Karpas-422 (cell line): ENCODE measurements around the gene HSPB6. TPM values are rescaled to one million over a fixed set of nuclear protein-coding genes. Genes with fewer than 3 reads are reported as not detected.

ENCODE experiments used
- DNase-seq: peaks from one replicate; pipeline ENCODE4 v3.0.0-alpha.2; 2015
- H2AFZ ChIP-seq: fragments of 200-600 bp; sonication (generic); 2 replicates; pipeline ENCODE4 v1.6.1; 2014; ENCODE audit warnings: antibody characterized with exemption, low read length, mixed read lengths
- H3K27ac ChIP-seq: fragments of 200-600 bp; sonication (generic); 2 replicates; pipeline ENCODE4 v1.5.1; 2014; ENCODE audit warnings: mild to moderate bottlenecking, low read length, moderate library complexity
- H3K27me3 ChIP-seq: fragments of 200-600 bp; sonication (generic); 2 replicates; pipeline ENCODE4 v1.6.1; 2014; ENCODE audit warnings: low read length, mixed read lengths
- H3K36me3 ChIP-seq: fragments of 200-600 bp; sonication (generic); 2 replicates; pipeline ENCODE4 v1.6.1; 2014; ENCODE audit warnings: low read length, mixed read lengths; ENCODE audit not compliant: insufficient read depth
- H3K4me1 ChIP-seq: fragments of 200-600 bp; sonication (generic); 2 replicates; pipeline ENCODE4 v1.6.1; 2014; ENCODE audit warnings: mild to moderate bottlenecking, low read length, mixed read lengths
- H3K4me2 ChIP-seq: fragments of 200-600 bp; sonication (generic); 2 replicates; pipeline ENCODE4 v1.6.1; 2014; ENCODE audit warnings: low read length, low read depth, mild to moderate bottlenecking; ENCODE audit not compliant: poor library complexity, severe bottlenecking
- H3K4me3 ChIP-seq: fragments of 200-600 bp; sonication (generic); 2 replicates; pipeline ENCODE4 v1.5.1; 2014; ENCODE audit warnings: mild to moderate bottlenecking, antibody characterized with exemption, low read length, mixed read lengths
- H3K79me2 ChIP-seq: fragments of 200-600 bp; sonication (generic); 2 replicates; pipeline ENCODE4 v1.6.1; 2014; ENCODE audit warnings: mild to moderate bottlenecking, low read length, mixed read lengths
- H3K9ac ChIP-seq: fragments of 200-600 bp; sonication (generic); 2 replicates; pipeline ENCODE4 v1.6.0; 2014; ENCODE audit warnings: low read length
- H3K9me2 ChIP-seq: fragments of 200-600 bp; sonication (generic), shearing (Covaris generic); replicated peaks from 2 replicates; pipeline ENCODE4 v1.6.0; 2014; ENCODE audit warnings: mild to moderate bottlenecking, low read length, moderate library complexity; ENCODE audit not compliant: insufficient read depth
- H3K9me3 ChIP-seq: fragments of 300-700, 200-600 bp; sonication (generic); 2 replicates; pipeline ENCODE4 v1.6.1; 2014; ENCODE audit warnings: low read length, mixed read lengths
- H4K20me1 ChIP-seq: fragments of 200-600 bp; sonication (generic); 2 replicates; pipeline ENCODE4 v1.6.1; 2014; ENCODE audit warnings: mild to moderate bottlenecking, antibody characterized with exemption, low read length, low read depth; ENCODE audit not compliant: insufficient read depth
- total RNA-seq: library from RNA; depleted of rRNA; stranded (reverse); fragments of >200 nt; shearing (Covaris generic); gene quantifications from 2 replicates; pipeline ENCODE4 v1.2.3, GENCODE V29; 2014; ENCODE audit warnings: low replicate concordance

The HSPB6 gene
- total RNA-seq, 1 experiment from 2014 or later: 1.5 TPM

DNA sequence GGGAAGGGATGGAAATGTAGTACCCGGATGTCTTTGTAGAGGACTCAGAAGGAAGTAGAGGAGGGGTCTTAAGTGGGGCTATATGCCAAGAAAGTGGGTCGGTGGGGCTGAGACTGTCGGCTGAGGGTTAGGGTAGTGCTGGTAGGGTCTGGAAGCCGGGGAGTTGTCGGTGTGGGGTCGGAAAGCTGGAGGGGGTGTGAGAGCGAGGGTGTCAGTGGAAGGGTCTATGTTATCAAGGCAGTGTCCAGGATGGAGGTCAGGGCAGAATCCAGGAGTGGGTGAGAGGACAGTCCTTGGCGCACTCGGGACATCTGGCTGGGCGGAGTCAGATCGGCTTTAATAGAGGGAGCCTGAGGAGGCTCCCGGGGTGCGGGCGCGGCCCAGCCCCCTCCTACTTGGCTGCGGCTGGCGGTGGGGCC is 1.7 kb downstream of the HSPB6 start:
- no peak overlapping the region for H3K4me3 ChIP-seq
- peaks cover 25% of the 10 kb centered on the region for H3K4me1 ChIP-seq
- no peak for DNase-seq
- H3K27me3 ChIP-seq: no peaks in the 10 kb centered on the region
- no peak overlapping the region for H3K4me2 ChIP-seq
- no peaks in the 10 kb centered on the region for H3K9me2 ChIP-seq
- no peak overlapping the region for H2AFZ ChIP-seq
- H3K36me3 ChIP-seq: peaks cover 5% of the 10 kb centered on the region
- no peak overlapping the region for H3K9ac ChIP-seq
- no peaks in the 10 kb centered on the region for H3K9me3 ChIP-seq
- H3K27ac ChIP-seq: no peak overlapping the region
- peaks cover 24% of the 10 kb centered on the region for H3K79me2 ChIP-seq
- peaks cover 10% of the 10 kb centered on the region; the same call in 1 of the 2 replicates for H4K20me1 ChIP-seq

DNA sequence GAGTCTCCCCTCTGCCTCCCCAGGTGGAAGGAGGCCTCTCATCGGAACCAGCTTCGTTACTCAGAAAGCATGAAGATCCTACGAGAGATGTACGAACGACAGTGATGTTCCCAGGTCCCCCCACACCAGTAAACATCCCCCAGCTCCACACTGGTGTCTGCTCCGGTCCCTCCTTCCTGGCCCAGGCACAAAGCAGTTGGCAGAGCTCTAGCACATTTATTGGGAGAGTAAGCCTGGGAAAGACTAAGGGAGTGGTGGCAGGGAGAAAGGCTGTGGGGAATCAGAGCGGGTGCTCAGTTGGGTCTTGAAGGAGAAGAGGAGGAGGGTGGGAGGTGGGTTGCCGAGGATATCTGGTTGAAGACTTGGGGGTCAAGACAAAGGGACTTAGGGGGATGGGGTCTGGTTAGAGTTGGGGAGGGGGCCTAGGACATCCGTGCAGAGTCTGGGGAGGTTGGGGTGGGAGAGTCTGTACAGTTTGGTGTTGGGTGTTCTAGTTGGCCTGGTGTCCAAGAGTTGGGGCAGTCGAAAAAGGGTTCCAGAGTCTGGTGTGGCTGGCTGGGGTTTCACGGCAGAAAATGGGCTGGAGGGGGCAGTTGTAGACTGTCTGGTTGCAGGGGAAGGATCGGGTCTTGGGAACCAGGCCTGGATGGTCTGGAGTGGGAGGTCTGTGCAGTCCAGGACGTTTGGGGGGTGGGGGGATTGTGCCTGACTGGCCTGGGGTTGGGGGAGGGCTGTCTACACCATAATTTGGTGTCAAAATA is 2.3 kb downstream of the HSPB6 start:
- no peak overlapping the region for H3K27ac ChIP-seq
- H4K20me1 ChIP-seq: peaks cover 10% of the 10 kb centered on the region; the same call in 1 of the 2 replicates
- H3K27me3 ChIP-seq: no peaks in the 10 kb centered on the region
- no peak overlapping the region for H3K9ac ChIP-seq
- DNase-seq: no peak
- H3K79me2 ChIP-seq: peaks cover 23% of the 10 kb centered on the region
- no peak overlapping the region for H3K4me2 ChIP-seq
- 0 out of 2 replicates have a peak, but pooled peaks cover under 1% of the 10 kb centered on the region for H3K36me3 ChIP-seq
- no peaks in the 10 kb centered on the region for H3K9me3 ChIP-seq
- H3K9me2 ChIP-seq: no peaks in the 10 kb centered on the region
- H2AFZ ChIP-seq: no peak overlapping the region
- peaks cover 27% of the 10 kb centered on the region for H3K4me1 ChIP-seq
- no peak overlapping the region for H3K4me3 ChIP-seq

DNA sequence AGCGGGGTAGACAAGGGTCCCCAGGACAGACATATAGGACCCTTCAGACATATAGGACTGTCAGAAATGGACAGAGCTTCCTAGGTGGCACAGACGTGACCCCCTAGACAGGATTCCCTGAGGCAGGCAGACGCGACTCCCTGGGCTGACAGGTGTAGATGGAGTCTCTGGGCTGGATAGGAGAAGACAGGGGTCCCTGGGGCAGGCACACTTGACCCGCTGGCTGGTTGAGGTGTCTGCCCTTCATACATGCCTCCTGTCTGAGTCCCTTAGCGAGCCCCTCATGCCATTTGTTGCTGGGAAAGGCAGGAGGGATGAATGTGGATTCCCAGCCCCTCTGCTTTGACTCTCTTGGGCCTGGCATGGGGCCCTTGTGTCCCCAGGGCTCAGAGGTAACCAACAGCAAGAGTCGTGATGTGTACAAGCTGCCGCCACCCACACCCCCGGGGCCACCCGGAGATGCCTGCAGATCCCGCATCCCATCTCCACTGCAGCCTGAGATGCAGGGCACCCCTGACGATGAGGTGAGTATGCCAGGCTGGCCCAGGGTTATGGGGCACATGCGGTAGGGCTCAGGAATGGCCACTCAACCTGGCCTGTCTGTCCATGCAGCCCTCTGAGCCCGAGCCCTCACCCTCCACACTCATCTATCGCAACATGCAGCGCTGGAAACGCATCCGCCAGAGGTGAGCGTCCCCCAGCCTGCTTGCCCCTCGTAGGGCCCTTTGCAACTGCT is 3.0 kb downstream of the HSPB6 start:
- Histone ChIP-seq H3K4me3 (no peak overlapping the region), H3K79me2 (peaks cover 20% of the 10 kb centered on the region), H4K20me1 (peaks cover 4% of the 10 kb centered on the region; the same call in 1 of the 2 replicates), H2AFZ (no peak overlapping the region), H3K4me1 (peaks cover 24% of the 10 kb centered on the region), H3K9me3 (no peaks in the 10 kb centered on the region), H3K9me2 (no peaks in the 10 kb centered on the region), H3K27ac (no peak overlapping the region), H3K36me3 (no peaks in the 10 kb centered on the region), H3K9ac (no peak overlapping the region), H3K27me3 (no peaks in the 10 kb centered on the region), H3K4me2 (no peak overlapping the region)
- DNase-seq: no peak

DNA sequence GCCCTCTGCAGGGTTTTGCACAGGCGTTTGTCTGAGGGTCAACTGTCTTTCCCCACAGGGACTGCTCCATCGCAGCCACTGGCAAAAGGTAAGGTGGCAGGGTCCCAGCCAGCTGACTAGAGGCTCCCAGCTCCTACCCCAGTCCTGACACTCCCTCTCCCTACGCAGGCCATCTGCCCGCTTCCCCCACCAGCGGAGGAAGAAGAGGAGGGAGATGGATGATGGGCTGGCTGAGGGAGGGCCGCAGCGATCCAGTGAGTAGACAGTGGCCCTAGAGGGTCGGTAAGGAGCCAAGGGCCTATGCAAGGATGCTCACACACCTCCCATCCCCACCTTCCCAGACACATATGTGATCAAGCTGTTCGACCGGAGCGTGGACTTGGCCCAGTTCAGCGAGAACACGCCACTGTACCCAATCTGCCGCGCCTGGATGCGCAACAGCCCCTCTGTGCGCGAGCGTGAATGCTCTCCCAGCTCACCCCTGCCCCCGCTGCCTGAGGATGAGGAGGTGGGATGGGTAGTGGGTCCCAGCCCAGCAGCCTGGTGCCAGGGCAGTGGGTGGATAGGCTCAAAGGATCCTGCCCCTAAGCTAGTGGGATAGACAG is 4.0 kb downstream of the HSPB6 start:
- no peaks in the 10 kb centered on the region for H3K9me2 ChIP-seq
- no peak overlapping the region for H2AFZ ChIP-seq
- peaks cover 24% of the 10 kb centered on the region for H3K4me1 ChIP-seq
- no peaks in the 10 kb centered on the region for H3K27me3 ChIP-seq
- no peak overlapping the region for H3K4me2 ChIP-seq
- H3K9ac ChIP-seq: no peak overlapping the region
- H3K79me2 ChIP-seq: peaks cover 16% of the 10 kb centered on the region
- no peak for DNase-seq
- no peaks in the 10 kb centered on the region for H4K20me1 ChIP-seq
- H3K27ac ChIP-seq: no peak overlapping the region
- no peaks in the 10 kb centered on the region for H3K9me3 ChIP-seq
- no peak overlapping the region for H3K4me3 ChIP-seq
- H3K36me3 ChIP-seq: no peaks in the 10 kb centered on the region

DNA sequence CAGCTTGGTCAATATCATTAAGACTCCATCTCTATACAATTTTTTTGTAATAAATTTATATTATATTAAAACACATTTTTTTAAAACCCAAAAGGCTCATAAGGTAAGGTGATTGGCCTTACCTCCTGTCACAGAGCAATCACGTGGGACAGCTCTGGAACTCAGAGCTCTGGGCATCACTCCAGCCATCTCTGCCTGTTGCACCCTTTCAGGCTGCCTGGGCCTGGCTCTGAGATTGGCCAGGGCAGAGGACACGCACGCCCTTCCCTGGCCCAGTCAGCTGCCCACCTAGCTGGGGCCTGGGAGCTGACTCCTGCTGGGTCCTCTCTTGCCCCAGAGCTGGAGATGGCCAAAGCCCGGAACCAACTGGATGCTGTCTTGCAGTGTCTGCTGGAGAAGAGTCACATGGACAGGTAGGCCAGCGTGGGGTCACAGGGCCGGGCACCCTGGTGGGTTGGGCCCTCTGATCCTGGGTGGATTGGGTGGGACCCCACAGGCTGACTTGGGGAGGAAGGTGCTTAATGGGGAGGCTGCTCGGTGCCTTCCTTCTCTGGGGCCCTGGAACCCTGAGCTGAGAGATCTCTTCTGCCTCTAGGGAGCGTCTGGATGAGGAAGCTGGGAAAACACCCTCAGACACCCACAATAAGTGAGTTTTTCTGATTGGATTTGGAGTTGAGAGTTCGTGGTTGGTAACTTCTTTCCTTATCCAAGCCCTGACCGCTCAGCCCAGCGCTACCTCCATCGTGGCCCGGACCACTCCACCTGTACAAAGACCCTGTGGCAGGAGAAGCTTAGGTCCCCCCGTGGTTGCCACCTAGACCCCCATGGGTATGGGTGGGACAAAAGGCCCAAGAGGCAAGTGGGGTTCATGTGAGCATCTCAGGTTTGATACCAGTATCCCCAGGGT is 4.7 kb downstream of the HSPB6 start:
- peaks cover 26% of the 10 kb centered on the region for H3K4me1 ChIP-seq
- H3K79me2 ChIP-seq: peaks cover 19% of the 10 kb centered on the region
- no peak overlapping the region for H3K4me2 ChIP-seq
- no peaks in the 10 kb centered on the region for H4K20me1 ChIP-seq
- H3K4me3 ChIP-seq: no peak overlapping the region
- H3K9me3 ChIP-seq: no peaks in the 10 kb centered on the region
- DNase-seq: no peak
- no peaks in the 10 kb centered on the region for H3K36me3 ChIP-seq
- no peaks in the 10 kb centered on the region for H3K9me2 ChIP-seq
- no peak overlapping the region for H3K27ac ChIP-seq
- no peak overlapping the region for H2AFZ ChIP-seq
- H3K9ac ChIP-seq: no peak overlapping the region
- no peaks in the 10 kb centered on the region for H3K27me3 ChIP-seq

DNA sequence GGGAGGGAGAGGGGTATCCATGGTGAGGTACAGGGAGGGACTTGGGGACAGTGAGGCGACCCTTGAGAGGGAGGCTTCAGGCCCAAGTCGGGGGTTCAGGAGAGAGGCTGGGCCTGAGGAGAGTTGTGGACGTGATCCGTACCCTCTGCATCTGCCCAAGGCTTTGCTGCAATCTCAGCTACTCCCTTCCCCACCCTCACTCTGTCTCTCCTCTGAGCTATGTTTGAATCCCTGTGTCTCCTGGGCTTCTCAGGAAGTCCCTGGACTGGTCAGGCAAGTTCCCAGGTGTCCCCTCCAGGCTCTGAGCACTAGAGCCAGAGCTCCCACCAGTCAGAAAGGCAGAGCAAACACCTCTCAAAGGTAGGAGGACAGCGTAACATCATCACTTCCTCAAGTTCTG is 6.7 kb downstream of the HSPB6 start:
- Histone ChIP-seq H3K4me2 (peak overlapping the region; percentile 95), H3K9me3 (no peaks in the 10 kb centered on the region), H3K27ac (no peak overlapping the region), H3K79me2 (peaks cover 32% of the 10 kb centered on the region), H3K4me1 (peaks cover 32% of the 10 kb centered on the region), H3K4me3 (peak overlapping the region; percentile 7; the same call in 1 of the 2 replicates), H3K27me3 (no peaks in the 10 kb centered on the region), H3K9me2 (no peaks in the 10 kb centered on the region), H3K9ac (peak overlapping the region; percentile 31), H3K36me3 (no peaks in the 10 kb centered on the region), H4K20me1 (no peaks in the 10 kb centered on the region), H2AFZ (no peak overlapping the region)
- no peak for DNase-seq

DNA sequence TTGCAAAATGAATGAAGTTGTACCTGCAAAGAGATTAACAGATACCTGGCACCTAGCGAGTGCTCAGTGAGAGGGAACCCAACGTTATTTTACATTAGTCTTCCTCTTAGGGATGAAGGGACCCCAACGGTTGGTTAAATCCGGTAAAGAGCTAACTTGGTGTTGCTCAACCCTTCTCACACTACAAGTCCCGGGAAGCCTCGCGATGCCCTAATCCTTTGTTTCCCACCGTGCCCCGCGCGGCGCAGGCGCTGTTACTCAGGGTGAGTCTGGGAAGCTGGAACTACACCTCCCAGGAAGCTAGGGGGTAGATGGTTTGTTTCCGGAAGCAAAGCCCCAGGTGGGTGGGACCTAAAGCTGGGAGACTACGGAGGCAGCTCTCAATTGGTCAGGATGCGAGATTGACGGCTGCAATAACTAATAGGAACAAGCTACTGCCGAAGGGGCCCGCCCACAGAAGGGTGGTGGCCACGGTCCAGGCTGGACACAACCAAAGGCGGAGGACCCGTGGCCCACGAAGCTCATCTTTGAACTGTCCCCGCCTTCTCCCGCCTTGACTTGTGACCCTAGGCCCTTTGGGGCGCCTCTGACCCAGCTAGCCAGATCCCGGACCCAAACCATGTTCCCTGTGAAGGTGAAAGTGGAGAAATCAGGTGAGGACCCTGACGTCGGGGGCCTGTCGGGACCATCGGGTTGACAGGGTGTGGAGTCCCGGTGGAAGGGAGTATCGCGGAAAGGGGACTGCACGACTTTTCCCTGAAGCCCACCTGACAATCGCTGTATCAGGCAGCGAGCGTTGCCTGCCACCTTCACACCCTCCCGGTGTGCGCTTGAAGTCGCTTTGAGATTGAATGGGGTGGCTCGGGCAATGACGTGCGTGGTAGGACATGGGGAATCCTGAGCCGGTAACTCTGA is 8.5 kb downstream of the HSPB6 start, which contains the start of gene LIN37:
LIN37 (plus strand) TSS at position 471 of the 915 bp plus-strand sequence; CDS start at position 620, 149 bp downstream.
- peak; percentile 99 for DNase-seq
- Histone ChIP-seq H3K9me2 (no peaks in the 10 kb centered on the region), H3K4me1 (peaks cover 42% of the 10 kb centered on the region), H3K4me3 (peak within 1 kb of the TSS; percentile 87), H3K79me2 (peaks cover 38% of the 10 kb centered on the region), H3K9ac (peak within 1 kb of the TSS; percentile 83), H3K27ac (no peak within 1 kb of the TSS), H3K9me3 (no peaks in the 10 kb centered on the region), H3K4me2 (peak within 1 kb of the TSS; percentile 95), H4K20me1 (no peaks in the 10 kb centered on the region), H2AFZ (peak within 1 kb of the TSS; percentile 73), H3K27me3 (no peaks in the 10 kb centered on the region), H3K36me3 (no peaks in the 10 kb centered on the region)
